HPDE6-E6E7 (cell line): ENCODE measurements around the gene TRIM71.
"Not testable (repeated sequence)": the region's sequence is repeated elsewhere in the genome, so short reads cannot be mapped to it uniquely, and the experiment has no call there.

Experiments
- DNase-seq: peaks from one replicate; pipeline ENCODE4 v3.0.0; 2011; ENCODE audit warnings: missing footprints; ENCODE audit errors: extremely low spot score

TRIM71 gene

DNA sequence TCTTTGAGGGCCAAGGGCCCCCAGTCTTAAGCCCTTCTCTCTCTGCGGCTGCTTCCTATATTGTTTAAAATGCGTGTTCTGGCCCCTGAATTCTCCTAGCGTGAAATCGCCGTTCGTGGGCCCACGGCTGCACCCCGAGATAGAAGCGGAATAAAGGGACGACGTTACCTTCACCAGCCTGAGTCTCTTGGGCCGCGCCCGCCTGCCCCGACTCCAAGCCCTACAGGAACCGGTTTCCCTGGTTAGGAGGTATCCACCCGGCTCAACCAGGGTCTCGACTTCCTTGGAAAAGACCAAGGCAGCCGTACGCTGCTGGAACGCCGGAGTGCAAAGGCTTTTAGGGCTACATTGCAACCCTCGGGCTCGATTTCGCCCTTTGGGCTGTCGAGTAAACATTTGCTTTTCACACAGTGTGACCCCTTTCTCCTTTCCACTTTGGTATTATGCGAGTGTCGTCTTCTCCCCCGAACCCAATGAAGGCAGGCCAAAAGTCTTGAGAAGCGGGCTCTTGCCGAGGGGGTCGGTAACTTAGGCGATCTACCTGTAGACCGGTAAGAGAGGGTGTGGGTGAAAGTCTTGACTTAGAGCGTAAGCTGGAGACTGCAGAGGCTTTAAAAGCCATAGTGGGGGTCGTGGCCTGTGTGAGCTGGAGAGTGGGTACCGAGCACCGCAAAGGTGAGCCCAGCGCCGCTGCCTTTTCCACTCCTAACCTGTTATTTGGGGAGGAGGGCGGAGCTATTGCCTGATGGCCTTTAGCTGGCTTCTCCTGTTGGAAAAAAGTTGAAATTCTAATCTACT lies 2.0 kb downstream of the TRIM71 start:
- no peak for DNase-seq

DNA sequence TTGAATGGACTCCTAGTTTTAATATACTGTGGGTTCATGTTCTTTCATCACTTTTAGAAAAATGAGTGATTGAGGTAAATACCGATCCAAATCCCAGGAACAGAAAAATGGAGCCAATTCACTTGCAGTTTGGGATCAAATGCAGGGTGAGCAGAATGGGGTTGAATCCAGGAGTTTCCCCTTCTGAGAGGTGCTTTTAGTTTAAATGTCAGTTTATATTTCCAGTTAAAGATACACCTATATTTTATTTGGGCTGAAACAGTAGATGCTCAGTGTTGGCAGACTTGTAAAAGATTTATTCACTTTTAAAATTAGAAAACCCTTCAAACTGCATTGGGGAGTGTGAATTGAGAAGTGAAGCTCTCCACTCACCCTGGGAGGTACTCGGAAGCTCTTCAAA lies 2.6 kb downstream of the TRIM71 start:
- DNase-seq: no peak

DNA sequence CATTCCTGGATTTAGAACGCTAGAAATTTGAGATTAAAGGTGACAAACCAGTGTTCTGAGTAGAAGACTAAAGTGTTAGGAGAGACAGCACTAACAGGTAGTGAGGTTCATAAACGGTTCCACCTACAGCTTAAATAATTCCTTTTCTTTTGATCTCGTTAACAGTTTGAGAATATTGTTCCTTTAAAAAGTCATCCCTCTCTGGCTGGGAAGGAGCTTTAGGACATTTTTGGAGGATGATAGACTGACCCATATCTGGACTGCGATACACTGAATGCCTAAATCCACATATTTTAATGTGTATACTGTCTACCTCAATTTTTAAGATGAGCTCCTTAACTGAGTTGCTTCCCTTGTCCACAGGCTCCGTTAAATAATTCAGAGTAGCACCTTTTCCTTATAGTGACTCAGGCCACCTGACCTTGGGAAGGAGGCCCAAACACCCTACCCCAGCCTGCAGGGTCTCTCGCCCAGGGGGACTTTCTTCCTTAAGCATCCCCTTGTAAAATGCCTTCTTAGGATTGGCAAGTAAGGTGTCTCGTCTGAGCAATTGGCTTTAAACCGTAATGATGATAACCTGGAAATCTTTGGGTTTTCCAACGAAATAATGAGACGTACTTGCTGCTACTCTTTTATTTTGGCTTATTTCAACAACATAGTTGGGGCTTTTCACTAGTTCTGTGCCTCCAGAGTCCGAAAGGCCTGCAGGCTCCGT lies 3.3 kb downstream of the TRIM71 start:
- DNase-seq: no peak

DNA sequence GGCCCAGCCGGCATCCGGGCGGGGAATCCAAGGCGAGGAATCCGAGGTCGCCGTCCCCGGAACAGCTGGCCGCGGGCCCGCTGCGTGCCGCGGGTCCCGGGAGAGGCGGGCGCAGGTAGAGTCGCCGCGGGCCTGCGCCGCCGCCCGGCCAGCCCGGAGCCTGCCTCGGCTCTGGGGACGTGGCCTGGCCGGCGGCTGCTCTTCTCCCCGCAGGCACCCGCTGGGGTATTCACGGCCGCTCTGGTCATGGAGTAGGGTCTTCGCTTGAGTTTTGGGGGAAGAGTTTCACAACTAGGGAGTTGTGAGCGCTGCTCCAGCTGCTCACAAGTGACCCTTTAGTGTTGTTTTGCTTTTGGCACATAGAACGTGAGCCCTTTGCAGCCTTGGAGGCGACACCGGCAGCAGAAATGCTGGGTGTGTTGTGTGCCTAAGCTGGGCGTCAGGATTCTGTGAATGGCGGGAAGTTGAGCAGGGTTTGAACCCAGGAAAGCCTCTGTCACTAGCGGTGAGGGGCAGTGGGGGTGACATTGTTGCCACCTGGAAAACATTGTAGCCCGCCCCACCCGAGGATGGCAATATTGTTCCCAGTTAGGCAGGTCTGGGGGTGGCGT lies 4.0 kb downstream of the TRIM71 start:
- no peak for DNase-seq

DNA sequence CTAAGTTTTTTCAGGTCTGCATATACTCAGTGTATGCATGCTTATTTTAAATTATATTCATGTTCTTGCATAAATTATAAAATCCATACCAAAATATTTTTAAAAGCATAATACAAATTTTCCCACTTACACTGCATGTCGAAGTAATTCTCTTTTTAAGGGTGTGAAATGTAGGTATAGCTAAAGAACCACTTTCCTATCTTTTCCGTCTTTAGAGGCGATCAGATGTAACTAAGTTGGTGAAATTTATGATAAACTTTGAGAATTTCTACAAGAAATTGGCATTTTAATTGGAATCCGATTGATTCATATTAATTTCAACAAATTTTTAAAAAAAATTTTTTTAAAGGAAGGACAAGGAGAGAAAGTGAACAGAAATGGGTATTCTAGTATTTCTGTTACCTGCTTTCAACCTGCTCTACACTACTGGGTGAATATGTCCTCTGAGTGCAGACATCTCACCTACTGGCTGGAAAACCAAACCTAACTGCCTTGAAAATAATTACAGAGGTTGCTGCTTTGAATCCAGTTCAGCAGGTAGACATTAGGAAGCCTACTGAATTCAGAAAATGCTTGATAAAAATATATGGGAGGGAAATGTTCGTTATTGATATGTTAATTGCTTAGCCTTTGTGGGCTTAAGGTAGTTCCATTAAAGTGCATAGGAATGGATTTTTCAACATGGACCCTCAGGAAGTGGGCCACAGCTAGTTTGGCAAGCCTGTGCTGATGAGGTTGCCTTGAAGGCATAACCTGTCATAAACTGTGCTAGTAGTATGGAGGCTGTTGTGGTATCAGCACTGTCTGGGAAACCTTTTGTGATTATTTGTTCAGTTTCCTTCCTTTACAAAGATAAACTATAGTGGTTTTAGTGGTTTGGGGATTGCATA lies 5.1 kb downstream of the TRIM71 start:
- no peak for DNase-seq

DNA sequence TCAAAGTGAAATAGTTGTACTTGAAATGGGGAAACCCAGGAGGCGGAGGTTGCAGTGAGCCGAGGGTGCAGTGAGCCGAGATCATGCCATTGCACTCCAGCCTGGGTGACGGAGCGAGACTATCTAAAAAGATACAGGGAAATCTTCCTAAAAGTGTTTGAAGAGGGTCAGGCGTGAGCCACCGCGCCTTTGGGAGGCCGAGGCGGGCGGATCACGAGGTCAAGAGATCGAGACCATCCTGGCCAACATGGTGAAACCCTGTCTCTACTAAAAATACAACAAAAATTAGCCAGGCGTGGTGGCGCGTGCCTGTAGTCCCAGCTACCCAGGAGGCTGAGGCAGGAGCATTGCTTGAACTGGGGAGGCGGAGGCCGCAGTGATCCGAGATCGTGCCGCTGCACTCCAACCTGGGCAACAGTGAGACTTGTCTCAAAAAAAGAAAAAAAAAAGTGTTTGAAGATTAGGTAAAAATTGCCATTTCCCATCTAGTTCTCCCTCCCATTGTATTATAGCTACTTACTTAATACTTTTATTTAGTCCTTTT lies 5.9 kb downstream of the TRIM71 start:
- not testable (repeated sequence) for DNase-seq

DNA sequence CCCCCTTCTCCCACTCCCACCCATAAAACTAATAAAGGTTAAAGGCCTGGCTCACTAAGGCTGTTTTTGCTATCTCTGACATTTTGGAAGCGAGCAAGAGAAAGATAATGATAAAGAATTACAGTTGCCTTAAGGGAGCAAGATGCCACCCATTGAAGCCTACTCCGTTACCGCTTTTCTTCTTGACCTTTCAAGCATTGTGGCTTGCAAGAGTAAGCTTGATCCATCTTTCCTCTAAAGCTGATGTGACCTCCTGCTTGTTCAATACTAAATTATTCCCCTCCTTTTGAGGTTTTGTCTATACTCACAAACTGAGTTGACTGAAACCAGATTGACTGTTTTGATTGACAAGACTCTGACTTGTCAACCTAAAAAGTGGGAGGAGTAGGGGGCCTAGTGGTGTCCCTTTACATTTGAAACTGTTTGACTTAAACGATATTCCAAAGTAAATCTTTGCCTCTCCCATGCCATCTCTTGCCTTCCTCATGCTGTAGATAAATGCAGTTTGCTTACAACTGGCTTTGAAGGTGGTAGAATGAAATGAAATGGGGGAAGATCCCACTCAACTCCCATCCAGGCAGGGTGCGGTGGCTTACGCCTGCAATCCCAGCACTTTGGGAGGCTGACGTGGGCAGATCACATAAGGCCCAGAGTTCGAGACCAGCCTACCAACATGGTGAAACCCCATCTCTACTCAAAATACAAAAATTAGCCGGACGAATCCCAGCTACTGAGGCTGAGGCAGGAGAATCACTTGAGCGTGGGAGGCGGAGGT lies 8.0 kb downstream of the TRIM71 start:
- DNase-seq: no peak

DNA sequence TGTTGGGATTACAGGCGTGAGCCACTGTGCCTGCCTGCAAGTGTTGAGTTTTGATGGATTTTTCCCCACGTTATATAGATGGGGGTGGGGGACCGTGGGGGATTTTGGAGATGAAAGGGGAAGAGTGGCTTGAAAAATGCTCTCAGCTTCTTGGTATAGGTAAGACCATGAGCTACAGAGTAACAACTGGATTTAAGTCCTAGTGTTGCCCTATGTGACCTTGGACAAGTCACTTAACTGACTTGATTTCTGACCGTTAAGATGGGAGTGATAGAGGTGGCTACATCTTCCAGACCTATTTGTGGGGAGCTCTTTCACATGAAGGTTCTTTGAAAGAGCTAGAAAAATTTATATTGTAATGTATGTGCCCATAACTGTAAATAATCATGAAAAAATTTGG lies 13.3 kb downstream of the TRIM71 start:
- DNase-seq: no peak

DNA sequence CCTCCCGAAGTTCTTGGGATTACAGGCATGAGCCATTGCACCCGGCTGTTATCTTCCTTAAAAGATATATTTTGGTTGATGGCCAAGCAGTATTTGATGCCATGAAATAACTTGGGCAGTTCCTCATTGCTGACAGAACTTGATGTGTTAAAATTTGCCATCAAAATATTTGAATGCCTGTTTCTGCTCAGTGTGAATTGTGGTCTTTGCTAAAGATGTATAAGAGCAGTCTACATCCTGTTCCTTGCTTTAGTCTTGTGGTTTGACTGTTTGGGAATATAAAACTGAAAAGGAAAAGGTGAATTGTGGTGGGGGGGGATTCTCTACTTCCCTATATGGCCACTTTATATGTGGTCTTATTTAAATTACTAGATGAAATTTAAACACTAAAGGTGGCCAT lies 14.0 kb downstream of the TRIM71 start:
- DNase-seq: no peak

DNA sequence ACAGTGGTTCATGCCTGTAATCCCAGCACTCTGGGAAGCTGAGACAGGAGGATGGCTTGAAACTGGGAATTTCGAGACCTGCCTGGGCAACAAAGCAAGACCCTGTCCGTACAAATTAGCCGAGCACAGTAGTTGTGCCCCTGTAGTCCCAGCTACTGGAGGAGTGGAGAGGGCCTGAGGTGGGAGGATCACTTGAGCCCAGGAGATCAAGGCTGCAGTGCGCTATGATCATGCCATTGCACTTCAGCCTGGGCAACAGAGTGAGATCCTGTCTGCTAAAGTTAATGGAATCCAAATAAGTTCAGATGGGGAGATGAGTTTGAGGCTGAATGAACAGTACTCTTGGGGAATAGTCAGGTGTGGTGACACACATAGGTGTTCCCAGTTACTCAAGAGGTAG lies 14.4 kb downstream of the TRIM71 start:
- no peak for DNase-seq

DNA sequence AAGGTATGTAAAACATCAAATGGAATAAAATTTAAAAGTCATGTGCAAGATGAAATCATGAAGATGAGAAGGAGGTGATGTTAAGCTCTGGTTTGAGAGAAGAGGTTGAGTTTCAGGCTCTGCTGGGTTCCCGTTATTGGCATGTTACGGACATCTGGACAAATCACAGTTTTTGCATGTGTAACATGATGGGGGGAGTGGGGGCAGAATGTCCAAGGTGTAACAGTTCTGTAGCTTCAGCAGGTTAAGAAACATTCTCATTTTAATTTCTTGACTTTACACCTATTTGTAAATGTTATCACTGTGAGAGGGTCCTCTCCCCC lies 17.2 kb downstream of the TRIM71 start:
- no peak for DNase-seq

DNA sequence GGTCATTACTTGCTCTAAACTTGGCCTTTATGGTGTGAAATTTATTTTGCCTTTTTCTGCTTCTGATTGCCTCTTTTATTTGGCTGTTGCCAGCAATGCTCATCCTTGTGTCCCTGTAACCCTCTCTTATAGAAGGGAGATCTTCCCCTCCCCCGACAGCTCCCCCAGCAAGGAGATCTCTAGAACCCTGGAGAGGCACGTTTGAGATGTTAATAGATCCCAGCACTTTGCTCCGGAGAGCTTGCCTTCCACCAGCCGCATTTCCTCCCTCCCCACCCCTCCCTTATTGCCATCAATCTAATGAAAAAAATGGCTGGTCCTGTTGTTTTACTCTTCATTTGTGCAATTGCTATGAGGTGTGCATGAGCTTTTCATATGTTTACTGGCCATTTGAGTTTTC lies 18.2 kb downstream of the TRIM71 start:
- no peak for DNase-seq

DNA sequence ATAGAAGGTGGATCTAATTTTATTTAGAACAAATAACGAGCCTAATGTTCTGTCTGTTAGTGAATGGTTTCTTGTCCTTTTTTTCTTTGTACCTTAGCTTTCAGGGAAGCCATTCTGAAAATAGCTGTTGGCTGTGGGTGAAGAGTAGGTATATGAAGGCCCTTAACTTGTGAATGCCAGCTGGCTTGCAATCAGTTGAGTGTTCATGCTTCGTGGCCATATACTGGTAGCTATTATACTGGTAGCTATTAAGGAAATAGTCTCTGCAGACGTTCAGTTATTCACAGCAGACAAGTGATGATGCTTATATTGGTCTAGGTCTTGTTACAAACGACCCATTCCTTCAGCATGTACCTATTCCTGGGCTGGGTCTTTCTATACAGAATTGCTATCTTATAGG lies 18.8 kb downstream of the TRIM71 start:
- no peak for DNase-seq

DNA sequence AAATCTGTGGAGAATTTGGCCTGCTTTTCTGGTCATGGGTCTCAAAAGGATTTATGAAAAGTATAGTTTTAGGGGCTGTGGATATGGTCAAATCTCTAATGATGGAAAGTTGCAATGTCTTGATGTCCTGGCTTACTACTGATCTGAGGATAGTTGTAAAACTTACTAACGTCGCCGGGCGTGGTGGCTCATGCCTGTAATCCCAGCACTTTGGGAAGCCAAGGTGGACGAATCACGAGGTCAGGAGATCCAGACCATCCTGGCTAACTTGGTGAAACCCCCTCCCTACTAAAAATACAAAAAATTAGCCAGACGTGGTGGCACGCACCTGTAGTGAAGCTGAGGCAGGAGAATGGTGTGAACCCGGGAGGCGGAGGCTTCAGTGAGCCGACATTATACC lies 19.6 kb downstream of the TRIM71 start:
- DNase-seq: no peak

DNA sequence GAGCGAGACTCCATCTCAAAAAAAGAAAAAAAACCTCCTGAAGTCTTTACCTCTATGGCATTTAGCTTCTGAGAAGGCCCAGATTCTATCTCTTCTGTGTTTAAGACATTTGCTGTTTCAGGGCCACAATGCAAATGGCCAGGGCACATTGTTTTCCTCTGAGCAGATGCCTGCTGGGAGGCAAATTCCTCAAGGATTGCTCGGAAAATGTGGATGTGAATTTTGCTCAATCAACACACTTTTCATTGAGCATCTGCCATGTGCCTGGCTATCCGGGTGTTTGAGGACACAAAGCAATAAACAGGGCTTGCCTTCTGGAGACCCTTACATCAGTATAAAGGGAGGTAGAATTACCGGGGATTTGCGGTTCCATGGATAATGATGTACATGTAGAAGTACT lies 20.0 kb downstream of the TRIM71 start:
- no peak for DNase-seq

DNA sequence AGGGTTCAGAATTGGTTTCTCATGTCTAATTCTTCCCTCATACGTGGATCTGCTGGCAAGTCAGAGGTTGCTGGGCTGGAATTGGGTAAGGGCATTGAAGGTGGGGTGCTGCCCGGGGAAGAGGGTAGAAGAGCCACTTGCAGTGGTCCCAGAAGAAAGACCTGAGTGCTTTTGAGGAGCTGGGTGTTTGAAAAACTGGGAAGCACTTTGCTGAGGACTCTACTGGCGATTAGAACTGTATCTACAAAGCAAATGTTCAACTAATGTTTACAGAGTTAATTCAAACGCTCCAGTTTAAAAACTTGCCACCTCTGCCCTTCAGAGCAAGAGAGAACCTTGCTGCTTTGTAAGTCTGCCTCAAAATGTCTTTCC lies 21.9 kb downstream of the TRIM71 start:
- no peak for DNase-seq

DNA sequence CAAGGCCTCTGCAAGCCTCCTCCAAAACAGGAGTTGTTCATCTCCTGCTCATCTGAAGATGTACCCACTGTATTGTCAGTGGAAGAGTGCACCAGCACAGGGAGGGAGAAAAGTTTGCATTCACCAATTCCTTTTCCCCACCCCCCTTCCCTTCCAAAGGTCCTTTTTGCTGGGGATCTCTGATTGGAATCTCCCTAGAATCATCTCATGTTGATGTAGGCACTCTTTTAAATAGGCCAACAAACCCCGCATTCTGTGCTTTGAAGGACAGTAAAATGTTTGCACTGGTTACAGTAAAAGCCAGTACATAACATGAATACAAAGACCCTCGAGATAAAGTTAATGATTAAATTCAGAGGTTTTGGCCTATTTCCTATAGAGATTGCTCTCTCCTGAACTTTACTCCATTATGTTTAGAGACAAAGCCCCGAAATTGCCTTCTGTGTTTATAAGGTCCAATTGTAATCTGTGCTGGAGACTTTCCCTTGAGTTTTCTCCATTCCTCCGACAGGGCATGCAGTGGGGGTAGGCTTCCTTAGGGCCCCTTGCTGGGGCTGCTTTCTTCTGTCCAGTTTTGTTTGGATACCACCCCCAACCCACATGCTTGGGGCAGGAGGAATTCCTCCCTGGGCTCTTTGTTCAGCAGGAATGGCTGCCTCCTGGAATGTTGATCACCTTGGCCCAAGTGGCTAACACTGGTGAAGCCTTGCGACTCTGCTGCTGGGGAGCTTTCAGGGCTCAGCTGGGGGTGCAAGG lies 22.5 kb downstream of the TRIM71 start:
- DNase-seq: no peak

DNA sequence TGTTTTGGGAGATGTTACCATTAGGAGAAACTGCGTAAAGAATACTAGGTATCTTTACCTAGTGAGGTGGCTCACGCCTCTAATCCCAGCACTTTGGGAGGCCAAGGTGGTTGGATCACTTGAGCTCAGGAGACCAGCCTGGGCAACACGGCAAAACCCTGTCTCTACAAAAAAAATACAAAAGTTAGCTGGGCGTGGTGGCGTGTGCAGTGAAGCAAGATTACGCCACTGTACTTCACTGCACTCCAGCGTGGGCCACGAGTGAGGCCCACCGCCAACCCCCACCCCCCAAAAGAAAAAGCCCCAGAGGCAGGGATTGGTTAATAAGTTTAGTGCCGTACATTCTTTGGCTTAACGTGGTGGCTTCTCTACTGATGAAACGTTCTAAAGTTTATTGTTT lies 23.5 kb downstream of the TRIM71 start:
- DNase-seq: no peak

DNA sequence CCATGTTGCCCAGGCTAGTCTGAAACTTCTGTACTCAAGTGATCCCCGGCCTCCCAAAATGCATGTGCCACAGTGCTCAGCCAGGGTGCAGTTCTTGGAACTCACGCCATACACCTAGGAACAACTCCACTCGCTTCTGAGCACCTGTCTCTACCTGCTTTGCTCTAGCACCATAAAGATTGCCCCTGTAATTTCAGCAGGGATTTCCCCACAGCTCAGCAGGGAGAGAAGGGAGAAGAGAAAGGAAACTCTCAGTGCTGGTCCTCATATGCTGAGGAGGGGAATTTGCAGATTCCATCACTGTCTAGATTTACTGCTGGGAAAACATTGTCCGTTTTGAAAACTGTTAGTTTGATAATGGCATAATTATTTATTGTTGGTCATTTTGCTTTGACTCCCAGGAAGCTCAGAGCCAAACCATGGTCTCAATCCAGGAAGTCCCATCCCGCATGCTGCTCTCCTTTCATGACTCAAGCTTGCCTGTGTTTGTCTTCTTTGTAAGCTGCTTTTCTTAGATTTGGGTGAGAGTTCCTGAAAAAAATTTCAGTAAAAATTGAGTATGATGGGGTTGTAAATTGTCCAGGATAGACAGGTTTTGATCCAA lies 24.2 kb downstream of the TRIM71 start:
- no peak for DNase-seq

DNA sequence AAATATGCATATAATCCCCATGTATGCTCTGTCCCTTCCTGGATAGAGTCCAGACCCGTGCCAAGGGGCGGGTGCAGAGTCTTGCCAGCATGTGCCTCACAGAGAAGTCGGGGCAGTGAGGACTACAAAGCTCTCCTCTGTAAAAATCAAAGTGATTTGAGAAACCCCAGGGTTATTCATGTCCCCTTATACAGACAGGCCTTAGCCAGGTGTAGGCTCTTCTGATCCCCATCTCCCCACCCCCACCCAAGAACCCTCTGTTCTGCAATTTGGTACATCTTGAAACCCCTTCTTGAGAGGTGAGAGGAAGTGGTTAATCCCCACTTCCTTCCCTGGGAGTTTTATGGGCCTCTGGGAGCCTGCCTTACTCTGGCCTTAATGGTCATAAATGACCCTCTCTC lies 24.7 kb downstream of the TRIM71 start:
- no peak for DNase-seq
